Measurements from ENCODE around the gene MARK1. TPM values are rescaled to one million over a fixed set of nuclear protein-coding genes. Genes with fewer than 3 reads are reported as not detected.

MARK1 gene
- total and polyA plus RNA-seq, 2 experiments from 2014 or later = 11.1 to 13.6 TPM

- H3K79me2 ChIP-seq (replicated peaks; ENCODE audit: insufficient read depth) = no peaks in the 10 kb centered on the region
- Mint-ChIP-seq H3K4me3 (no peak overlapping the region), H3K27me3 (ENCODE audit: insufficient read depth, low read depth, poor library complexity) (no peaks in the 10 kb centered on the region), H3K9me3 (no peaks in the 10 kb centered on the region), H3K36me3 (ENCODE audit: low read depth) (no peaks in the 10 kb centered on the region), H3K4me1 (no peaks in the 10 kb centered on the region), H3K27ac (no peak overlapping the region)
- no peaks in the 10 kb centered on the region for H3K4me1 ChIP-seq (ENCODE audit: insufficient read depth)
- H3K4me3 ChIP-seq = no peak overlapping the region
- no peaks in the 10 kb centered on the region for H3F3A ChIP-seq (replicated peaks; ENCODE audit: low read depth)
- H3K27ac ChIP-seq (ENCODE audit: low read depth) = no peak overlapping the region
- H2AFZ ChIP-seq = no peak overlapping the region
- no peaks in the 10 kb centered on the region for H4K20me1 ChIP-seq (replicated peaks; ENCODE audit: insufficient read depth)
- no peaks in the 10 kb centered on the region for H3K36me3 ChIP-seq (ENCODE audit: insufficient read depth)
- no peaks in the 10 kb centered on the region for H3K9me2 ChIP-seq (ENCODE audit: insufficient read depth)
- no peak for DNase-seq (ENCODE audit: low spot score)
- TF ChIP-seq ZNF114 (CRISPR knock-in tag; IDR thresholded peaks at IDR 0.05) (no peak), JUNB (IDR thresholded peaks at IDR 0.05; ENCODE audit: unreplicated experiment) (no peak), STAT1 (IDR thresholded peaks at IDR 0.05; ENCODE audit: unreplicated experiment) (no peak), CTCF (conservative IDR thresholded peaks at IDR 0.05; ENCODE audit: low read depth in 2 of 2) (no peak), ETS1 (IDR thresholded peaks at IDR 0.05) (no peak), ZNF462 (CRISPR knock-in tag; IDR thresholded peaks at IDR 0.05) (no peak), EZH2phosphoT487 (IDR thresholded peaks at IDR 0.05; ENCODE audit: unreplicated experiment) (no peak), ZNF331 (CRISPR knock-in tag; IDR thresholded peaks at IDR 0.05; ENCODE audit: low read depth) (no peak), NANOG (IDR thresholded peaks at IDR 0.05; ENCODE audit: borderline replicate concordance) (no peak), EZH2 (IDR thresholded peaks at IDR 0.05; ENCODE audit: low read depth, unreplicated experiment) (no peak), POLR2AphosphoS5 (IDR thresholded peaks at IDR 0.05; ENCODE audit: low read depth) (no peak), CREB1 (CRISPR knock-in tag; IDR thresholded peaks at IDR 0.05; ENCODE audit: low read depth) (no peak)
- TF ChIP-seq, protein P1, sequence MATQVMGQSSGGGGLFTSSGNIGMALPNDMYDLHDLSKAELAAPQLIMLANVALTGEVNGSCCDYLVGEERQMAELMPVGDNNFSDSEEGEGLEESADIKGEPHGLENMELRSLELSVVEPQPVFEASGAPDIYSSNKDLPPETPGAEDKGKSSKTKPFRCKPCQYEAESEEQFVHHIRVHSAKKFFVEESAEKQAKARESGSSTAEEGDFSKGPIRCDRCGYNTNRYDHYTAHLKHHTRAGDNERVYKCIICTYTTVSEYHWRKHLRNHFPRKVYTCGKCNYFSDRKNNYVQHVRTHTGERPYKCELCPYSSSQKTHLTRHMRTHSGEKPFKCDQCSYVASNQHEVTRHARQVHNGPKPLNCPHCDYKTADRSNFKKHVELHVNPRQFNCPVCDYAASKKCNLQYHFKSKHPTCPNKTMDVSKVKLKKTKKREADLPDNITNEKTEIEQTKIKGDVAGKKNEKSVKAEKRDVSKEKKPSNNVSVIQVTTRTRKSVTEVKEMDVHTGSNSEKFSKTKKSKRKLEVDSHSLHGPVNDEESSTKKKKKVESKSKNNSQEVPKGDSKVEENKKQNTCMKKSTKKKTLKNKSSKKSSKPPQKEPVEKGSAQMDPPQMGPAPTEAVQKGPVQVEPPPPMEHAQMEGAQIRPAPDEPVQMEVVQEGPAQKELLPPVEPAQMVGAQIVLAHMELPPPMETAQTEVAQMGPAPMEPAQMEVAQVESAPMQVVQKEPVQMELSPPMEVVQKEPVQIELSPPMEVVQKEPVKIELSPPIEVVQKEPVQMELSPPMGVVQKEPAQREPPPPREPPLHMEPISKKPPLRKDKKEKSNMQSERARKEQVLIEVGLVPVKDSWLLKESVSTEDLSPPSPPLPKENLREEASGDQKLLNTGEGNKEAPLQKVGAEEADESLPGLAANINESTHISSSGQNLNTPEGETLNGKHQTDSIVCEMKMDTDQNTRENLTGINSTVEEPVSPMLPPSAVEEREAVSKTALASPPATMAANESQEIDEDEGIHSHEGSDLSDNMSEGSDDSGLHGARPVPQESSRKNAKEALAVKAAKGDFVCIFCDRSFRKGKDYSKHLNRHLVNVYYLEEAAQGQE (IDR thresholded peaks at IDR 0.05; ENCODE audit: unreplicated experiment) = no peak
- no peak overlapping the region for H3K4me2 ChIP-seq
- H3K27me3 ChIP-seq (ENCODE audit: insufficient read depth) = no peaks in the 10 kb centered on the region
- no peak for ATAC-seq
Observed at GRCh38 chr1:220681220-220681880, 153.4 kb downstream of the MARK1 start.
